Neural cell (in vitro differentiated cells): ENCODE data around the gene OR1C1.

Experiments
- CTCF ChIP-seq: fragments of 450-650 bp; IDR thresholded peaks from 2 replicates; pipeline ENCODE4 v1.5.1; 2014; ENCODE audit warnings: antibody characterized with exemption, mild to moderate bottlenecking, moderate library complexity; ENCODE audit not compliant: poor library complexity, severe bottlenecking
- EP300 ChIP-seq: fragments of 450-650 bp; conservative IDR thresholded peaks from 2 replicates; pipeline ENCODE4 v1.6.1; 2014; ENCODE audit warnings: antibody characterized with exemption, mild to moderate bottlenecking, moderate library complexity; ENCODE audit not compliant: poor library complexity, severe bottlenecking
- EZH2 ChIP-seq: fragments of 200-600, 300-800 bp; shearing (Covaris generic), sonication (generic); IDR thresholded peaks from 2 replicates; pipeline ENCODE4 v1.6.1; 2014; ENCODE audit warnings: antibody characterized with exemption, low read length, borderline replicate concordance, mild to moderate bottlenecking; ENCODE audit not compliant: insufficient read depth, poor library complexity, severe bottlenecking
- MXI1 ChIP-seq: fragments of 450-650 bp; conservative IDR thresholded peaks from 2 replicates; pipeline ENCODE4 v1.6.1; 2014; ENCODE audit warnings: antibody characterized with exemption, mild to moderate bottlenecking; ENCODE audit not compliant: poor library complexity, severe bottlenecking
- POLR2AphosphoS5 ChIP-seq: IDR thresholded peaks from 2 replicates; pipeline ENCODE4 v1.6.1; 2012
- REST ChIP-seq: IDR thresholded peaks from 2 replicates; pipeline ENCODE4 v1.6.1; 2012; ENCODE audit warnings: borderline replicate concordance
- SMC3 ChIP-seq: fragments of 450-650 bp; conservative IDR thresholded peaks from 2 replicates; pipeline ENCODE4 v1.6.1; 2014; ENCODE audit warnings: antibody characterized with exemption, mild to moderate bottlenecking, moderate library complexity; ENCODE audit not compliant: poor library complexity
- TAF1 ChIP-seq: IDR thresholded peaks from 2 replicates; pipeline ENCODE4 v1.6.1; 2012; ENCODE audit warnings: low read depth

GRCh38 chr1:247738315-247738714 lies 22.0 kb downstream of the OR1C1 start, which contains the start of gene OR14K1:
- TF ChIP-seq EP300 (no peak), POLR2AphosphoS5 (no peak), REST (no peak), MXI1 (no peak), TAF1 (no peak), CTCF (no peak), EZH2 (no peak), SMC3 (no peak)
